ENCODE data around the gene ZNF814. TPM values are rescaled to one million over a fixed set of nuclear protein-coding genes. Genes with fewer than 3 reads are reported as not detected.
"Not testable (repeated sequence)": the region's sequence is repeated elsewhere in the genome, so short reads cannot be mapped to it uniquely, and the experiment has no call there.

Gene ZNF814
- total and polyA plus RNA-seq, 4 donors: 7.2 to 29.4 (median 11.7) TPM

- no peak overlapping the region for H3K4me3 ChIP-seq
- ATAC-seq (ENCODE audit: insufficient read depth, low FRiP score) (no peak), DNase-seq (no peak)
- H3K36me3 ChIP-seq (ENCODE audit: control insufficient read depth in 4 of 4, insufficient read depth in 4 of 4, low read length in 4 of 4): peaks cover 5 to 17% (median 11%) of the 10 kb centered on the region in 4 donors
- peaks cover 0 to 3% (median 0%) of the 10 kb centered on the region in 4 donors for H3K9me3 ChIP-seq (ENCODE audit: control insufficient read depth in 4 of 4, insufficient read depth in 3 of 4, low read length in 3 of 4)
- WGBS, 2 donors: 50 to 79% methylated on average over 3 of the region's 3 CpGs
- H3K9ac ChIP-seq (ENCODE audit: insufficient read depth in 1 of 2, low read length in 2 of 2): no peak overlapping the region
- no peaks in the 10 kb centered on the region for H3K27me3 ChIP-seq (ENCODE audit: control insufficient read depth in 3 of 3, insufficient read depth in 3 of 3, low read length in 2 of 3)
- no peak overlapping the region for H3K27ac ChIP-seq (ENCODE audit: low read depth in 1 of 2, low read length in 1 of 2)
- peaks cover 0 to 16% (median 3%) of the 10 kb centered on the region in 5 donors for H3K4me1 ChIP-seq (ENCODE audit: control insufficient read depth in 5 of 5, insufficient read depth in 5 of 5, low read length in 5 of 5)
- no peak for TF ChIP-seq CTCF (IDR thresholded peaks at IDR 0.05; ENCODE audit: control extremely low read depth, extremely low read depth)
Measured at GRCh38 chr19:57812226-57812625, 76.6 kb downstream of the ZNF814 start.

GRCh38 chr19:57810410-57811295 is 78.2 kb downstream of the ZNF814 start:
- ATAC-seq (ENCODE audit: insufficient read depth, low FRiP score); H3K9ac ChIP-seq (ENCODE audit: insufficient read depth in 1 of 2, low read length in 2 of 2); H3K27me3 ChIP-seq (ENCODE audit: control insufficient read depth in 3 of 3, insufficient read depth in 3 of 3, low read length in 2 of 3); H3K9me3 ChIP-seq (ENCODE audit: control insufficient read depth in 4 of 4, insufficient read depth in 3 of 4, low read length in 3 of 4); H3K4me3 ChIP-seq: not testable (repeated sequence)
- peaks cover 5 to 20% (median 11%) of the 10 kb centered on the region in 4 donors for H3K36me3 ChIP-seq (ENCODE audit: control insufficient read depth in 4 of 4, insufficient read depth in 4 of 4, low read length in 4 of 4)
- H3K27ac ChIP-seq (ENCODE audit: low read depth in 1 of 2, low read length in 1 of 2): peak overlapping the region in 1 of 2 donors; percentile 33
- 74 to 80% methylated on average over 17 of the region's 17 CpGs for WGBS, 2 donors
- peak; percentile 46 to 84 (median 53) for DNase-seq
- H3K4me1 ChIP-seq (ENCODE audit: control insufficient read depth in 5 of 5, insufficient read depth in 5 of 5, low read length in 5 of 5): peaks cover 0 to 16% (median 2%) of the 10 kb centered on the region in 5 donors

- peaks cover 0 to 19% (median 4%) of the 10 kb centered on the region in 5 donors for H3K4me1 ChIP-seq (ENCODE audit: control insufficient read depth in 5 of 5, insufficient read depth in 5 of 5, low read length in 5 of 5)
- H3K27ac ChIP-seq (ENCODE audit: low read depth in 1 of 2, low read length in 1 of 2): no peak overlapping the region
- H3K36me3 ChIP-seq (ENCODE audit: control insufficient read depth in 4 of 4, insufficient read depth in 4 of 4, low read length in 4 of 4): peaks cover 4 to 22% (median 10%) of the 10 kb centered on the region in 4 donors
- no peak for DNase-seq
- H3K9ac ChIP-seq (ENCODE audit: insufficient read depth in 1 of 2, low read length in 2 of 2): no peak overlapping the region
- no peak for TF ChIP-seq CTCF (IDR thresholded peaks at IDR 0.05; ENCODE audit: control extremely low read depth, extremely low read depth)
- 90 to 95% methylated on average over 2 of the region's 2 CpGs for WGBS, 2 donors
- ATAC-seq (ENCODE audit: insufficient read depth, low FRiP score): no peak
- no peaks in the 10 kb centered on the region for H3K27me3 ChIP-seq (ENCODE audit: control insufficient read depth in 3 of 3, insufficient read depth in 3 of 3, low read length in 2 of 3)
- H3K4me3 ChIP-seq: no peak overlapping the region
- H3K9me3 ChIP-seq (ENCODE audit: control insufficient read depth in 4 of 4, insufficient read depth in 3 of 4, low read length in 3 of 4): peaks cover 0 to 5% (median 0%) of the 10 kb centered on the region in 4 donors
Measured at GRCh38 chr19:57807541-57807940, 81.3 kb downstream of the ZNF814 start.

- Histone ChIP-seq H3K27ac (ENCODE audit: low read depth in 1 of 2, low read length in 1 of 2) (peak overlapping the region; percentile 11 to 89), H3K36me3 (ENCODE audit: control insufficient read depth in 4 of 4, insufficient read depth in 4 of 4, low read length in 4 of 4) (peaks cover 1 to 13% (median 5%) of the 10 kb centered on the region in 4 donors), H3K9ac (ENCODE audit: insufficient read depth in 1 of 2, low read length in 2 of 2) (peak overlapping the region; percentile 59 to 83), H3K27me3 (ENCODE audit: control insufficient read depth in 3 of 3, insufficient read depth in 3 of 3, low read length in 2 of 3) (no peaks in the 10 kb centered on the region), H3K9me3 (ENCODE audit: control insufficient read depth in 4 of 4, insufficient read depth in 3 of 4, low read length in 3 of 4) (peaks cover 0 to 4% (median 0%) of the 10 kb centered on the region in 4 donors), H3K4me1 (ENCODE audit: control insufficient read depth in 5 of 5, insufficient read depth in 5 of 5, low read length in 5 of 5) (peaks cover 0 to 19% (median 4%) of the 10 kb centered on the region in 5 donors), H3K4me3 (peak overlapping the region; percentile 50)
- DNase-seq (peak; percentile 66 to 78 (median 73)), ATAC-seq (ENCODE audit: insufficient read depth, low FRiP score) (no peak)
- no peak for TF ChIP-seq CTCF (IDR thresholded peaks at IDR 0.05; ENCODE audit: control extremely low read depth, extremely low read depth)
- WGBS, 2 donors: 6 to 10% methylated on average over 19 of the region's 19 CpGs
Measured at GRCh38 chr19:57803594-57804325, 85.1 kb downstream of the ZNF814 start.
